ENCODE data around the gene ICAM1. TPM values are rescaled to one million over a fixed set of nuclear protein-coding genes. Genes with fewer than 3 reads are reported as not detected.

ICAM1 gene
- polyA plus RNA-seq, 2 of the 4 experiments (the other 2 are of a cell fraction), result 1.2 to 1.4 TPM

DNA sequence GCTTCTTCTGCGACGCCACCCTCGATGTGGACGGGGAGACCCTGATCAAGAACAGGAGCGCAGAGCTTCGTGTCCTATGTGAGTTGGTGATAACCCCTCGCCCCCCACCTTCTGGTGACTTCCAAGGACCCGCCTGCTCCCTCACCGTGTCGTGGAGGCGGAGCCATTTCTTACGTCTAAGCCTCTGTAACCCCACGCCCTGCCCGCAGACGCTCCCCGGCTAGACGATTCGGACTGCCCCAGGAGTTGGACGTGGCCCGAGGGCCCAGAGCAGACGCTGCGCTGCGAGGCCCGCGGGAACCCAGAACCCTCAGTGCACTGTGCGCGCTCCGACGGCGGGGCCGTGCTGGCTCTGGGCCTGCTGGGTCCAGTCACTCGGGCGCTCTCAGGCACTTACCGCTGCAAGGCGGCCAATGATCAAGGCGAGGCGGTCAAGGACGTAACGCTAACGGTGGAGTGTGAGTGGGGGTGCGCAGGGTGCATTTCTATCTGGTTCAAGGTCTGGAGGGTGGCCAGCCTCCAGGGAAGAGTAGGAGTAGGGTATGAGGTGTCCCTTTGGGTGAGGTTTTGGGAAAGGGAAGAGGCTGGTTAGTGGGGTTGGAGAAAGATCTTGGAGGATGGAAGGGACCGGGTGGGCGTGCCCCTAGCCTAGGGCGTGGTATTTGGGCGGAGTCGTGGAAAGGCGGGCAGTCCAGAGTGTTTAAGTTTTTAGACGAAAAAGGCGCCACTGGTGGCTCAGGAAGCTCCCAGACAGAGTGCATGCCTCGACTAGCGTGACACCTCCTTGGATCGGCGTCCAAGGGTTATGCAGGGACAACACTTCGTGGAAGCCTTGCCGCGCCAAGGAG is 22.1 kb downstream of the ICAM1 start:
- ChIA-PET CTCF (interaction anchor here (0.8 to 1.3 kb wide), 3 partner anchors 24 to 98 kb away, joined by 3 to 5 read pairs (median 3); no protein-coding TSS in a partner anchor), POLR2A (no interaction called here)
- 91% methylated on average over 55 of the region's 56 CpGs for WGBS (ENCODE audit: missing lambda C conversion rate)
- ATAC-seq (no peak), FAIRE-seq (no peak), DNase-seq (ENCODE audit: low read depth in 1 of 2, low spot score in 1 of 2) (no peak)
- Histone ChIP-seq H3K9me3 (no peaks in the 10 kb centered on the region), H3K4me3 (no peak overlapping the region), H3K4me2 (peak overlapping the region; percentile 97; the same call in 1 of the 3 replicates), H3K4me1 (peaks cover 16% of the 10 kb centered on the region), H3K27ac (no peak overlapping the region)
- no peak for TF ChIP-seq CEBPB (IDR thresholded peaks at IDR 0.05)
- no peak for TF ChIP-seq TFCP2L1 (CRISPR knock-in tag; IDR thresholded peaks at IDR 0.05)
- TF ChIP-seq EP300 (IDR thresholded peaks at IDR 0.05), result no peak
- no peak for TF ChIP-seq CBX8 (IDR thresholded peaks at IDR 0.05)

DNA sequence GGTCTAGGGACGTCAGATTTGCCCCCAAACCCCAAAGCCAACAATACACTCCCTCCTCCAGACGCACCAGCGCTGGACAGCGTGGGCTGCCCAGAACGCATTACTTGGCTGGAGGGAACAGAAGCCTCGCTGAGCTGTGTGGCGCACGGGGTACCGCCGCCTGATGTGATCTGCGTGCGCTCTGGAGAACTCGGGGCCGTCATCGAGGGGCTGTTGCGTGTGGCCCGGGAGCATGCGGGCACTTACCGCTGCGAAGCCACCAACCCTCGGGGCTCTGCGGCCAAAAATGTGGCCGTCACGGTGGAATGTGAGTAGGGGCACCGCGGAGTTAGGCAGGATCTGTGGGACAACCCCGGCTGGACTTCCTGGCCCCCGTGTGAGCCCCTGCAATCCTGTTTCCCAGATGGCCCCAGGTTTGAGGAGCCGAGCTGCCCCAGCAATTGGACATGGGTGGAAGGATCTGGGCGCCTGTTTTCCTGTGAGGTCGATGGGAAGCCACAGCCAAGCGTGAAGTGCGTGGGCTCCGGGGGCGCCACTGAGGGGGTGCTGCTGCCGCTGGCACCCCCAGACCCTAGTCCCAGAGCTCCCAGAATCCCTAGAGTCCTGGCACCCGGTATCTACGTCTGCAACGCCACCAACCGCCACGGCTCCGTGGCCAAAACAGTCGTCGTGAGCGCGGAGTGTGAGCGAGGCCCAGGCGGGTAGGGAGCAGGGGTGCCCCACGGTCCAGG is 22.9 kb downstream of the ICAM1 start:
- no peak overlapping the region for H3K27ac ChIP-seq
- DNase-seq (ENCODE audit: low read depth in 1 of 2, low spot score in 1 of 2) (no peak), ATAC-seq (no peak), FAIRE-seq (no peak)
- TF ChIP-seq RAD21 (conservative IDR thresholded peaks at IDR 0.05 in 1 of 2, IDR thresholded peaks at IDR 0.05 in 1 of 2) (no peak), FOXS1 (CRISPR knock-in tag; IDR thresholded peaks at IDR 0.05) (no peak), ZFP36 (IDR thresholded peaks at IDR 0.05; ENCODE audit: borderline replicate concordance, partially characterized antibody) (no peak)
- TF ChIP-seq, protein P1, sequence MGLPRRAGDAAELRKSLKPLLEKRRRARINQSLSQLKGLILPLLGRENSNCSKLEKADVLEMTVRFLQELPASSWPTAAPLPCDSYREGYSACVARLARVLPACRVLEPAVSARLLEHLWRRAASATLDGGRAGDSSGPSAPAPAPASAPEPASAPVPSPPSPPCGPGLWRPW (IDR thresholded peaks at IDR 0.05), result no peak
- H3K4me2 ChIP-seq, result no peak overlapping the region
- no peaks in the 10 kb centered on the region for H3K9me3 ChIP-seq
- H3K4me3 ChIP-seq, result no peak overlapping the region
- H3K4me1 ChIP-seq, result peaks cover 16% of the 10 kb centered on the region
- ChIA-PET POLR2A (interaction anchor here (0.5 kb wide), 1 partner anchor 134 kb away, joined by 4 read pairs; no protein-coding TSS in a partner anchor), CTCF (interaction anchor here (0.8 to 1.3 kb wide), 3 partner anchors 24 to 97 kb away, joined by 3 to 5 read pairs (median 3); no protein-coding TSS in a partner anchor)
- 94% methylated on average over 35 of the region's 49 CpGs for WGBS (ENCODE audit: missing lambda C conversion rate)

DNA sequence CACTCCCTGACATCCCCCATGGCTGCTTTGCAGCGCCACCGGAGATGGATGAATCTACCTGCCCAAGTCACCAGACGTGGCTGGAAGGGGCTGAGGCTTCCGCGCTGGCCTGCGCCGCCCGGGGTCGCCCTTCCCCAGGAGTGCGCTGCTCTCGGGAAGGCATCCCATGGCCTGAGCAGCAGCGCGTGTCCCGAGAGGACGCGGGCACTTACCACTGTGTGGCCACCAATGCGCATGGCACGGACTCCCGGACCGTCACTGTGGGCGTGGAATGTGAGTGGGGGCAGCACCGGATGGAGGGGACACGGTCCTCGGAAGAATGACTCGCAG is 23.4 kb downstream of the ICAM1 start:
- no peak for DNase-seq (ENCODE audit: low read depth in 1 of 2, low spot score in 1 of 2)
- H3K27ac ChIP-seq, result no peak overlapping the region
- POLR2A ChIA-PET, result interaction anchor here (0.5 kb wide), 1 partner anchor 133 kb away, joined by 4 read pairs; no protein-coding TSS in a partner anchor
- no peak for TF ChIP-seq CBX8 (IDR thresholded peaks at IDR 0.05)
- H3K4me2 ChIP-seq, result no peak overlapping the region
- FAIRE-seq, result no peak
- no peaks in the 10 kb centered on the region for H3K9me3 ChIP-seq
- ATAC-seq, result no peak
- no peak overlapping the region for H3K4me3 ChIP-seq
- CTCF ChIA-PET, result interaction anchor here (1.1 to 1.3 kb wide), 2 partner anchors 25 to 94 kb away, joined by 3 to 5 read pairs; no protein-coding TSS in a partner anchor
- peaks cover 16% of the 10 kb centered on the region for H3K4me1 ChIP-seq
- 96% methylated on average over 14 of the region's 25 CpGs for WGBS (ENCODE audit: missing lambda C conversion rate)

GRCh38 chr19:10295305-10295846 is 24.5 kb downstream of the ICAM1 start:
- Histone ChIP-seq H3K4me1 (peaks cover 12% of the 10 kb centered on the region), H3K4me3 (peak overlapping the region; percentile 47), H3K4me2 (peak overlapping the region; percentile 77), H3K9me3 (no peaks in the 10 kb centered on the region), H3K27ac (peak overlapping the region; percentile 47 to 50; a peak in 5 of 6 replicates)
- DNase-seq (ENCODE audit: low read depth in 1 of 2, low spot score in 1 of 2) (peak in 1 of 2 experiments; percentile 61), FAIRE-seq (no peak), ATAC-seq (peak; percentile 52 to 58)
- POLR2A ChIA-PET, result no interaction called here
- CTCF ChIA-PET, result interaction anchor here (1.4 to 1.6 kb wide), 2 partner anchors 13 to 26 kb away, joined by 3 to 5 read pairs; no protein-coding TSS in a partner anchor
- WGBS (ENCODE audit: missing lambda C conversion rate), result 13% methylated on average over 10 of the region's 48 CpGs
- peak; percentile 58 for TF ChIP-seq MAX (IDR thresholded peaks at IDR 0.05)
- no peak for TF ChIP-seq NPAS2 (CRISPR knock-in tag; IDR thresholded peaks at IDR 0.05; ENCODE audit: borderline replicate concordance)
- no peak for TF ChIP-seq RARB (CRISPR knock-in tag; IDR thresholded peaks at IDR 0.05)
- TF ChIP-seq, protein P2, sequence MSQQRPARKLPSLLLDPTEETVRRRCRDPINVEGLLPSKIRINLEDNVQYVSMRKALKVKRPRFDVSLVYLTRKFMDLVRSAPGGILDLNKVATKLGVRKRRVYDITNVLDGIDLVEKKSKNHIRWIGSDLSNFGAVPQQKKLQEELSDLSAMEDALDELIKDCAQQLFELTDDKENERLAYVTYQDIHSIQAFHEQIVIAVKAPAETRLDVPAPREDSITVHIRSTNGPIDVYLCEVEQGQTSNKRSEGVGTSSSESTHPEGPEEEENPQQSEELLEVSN (IDR thresholded peaks at IDR 0.05; ENCODE audit: borderline replicate concordance, low read depth), result peak; percentile 18; the same call in 1 of the 2 replicates
